OCI-LY1 (cell line): ENCODE data around the gene C19orf44.
"Not testable (repeated sequence)": the region's sequence is repeated elsewhere in the genome, so short reads cannot be mapped to it uniquely, and the experiment has no call there.

Source experiments
- H2AFZ ChIP-seq: fragments of 200-600 bp; sonication (generic), shearing (Covaris generic); 2 replicates; pipeline ENCODE4 v1.6.0; 2014; ENCODE audit warnings: antibody characterized with exemption, mild to moderate bottlenecking, low read length
- H3F3A ChIP-seq: fragments of 200-600 bp; sonication (generic), shearing (Covaris generic); 2 replicates; pipeline ENCODE4 v1.6.0; 2014; ENCODE audit warnings: mild to moderate bottlenecking, antibody characterized with exemption, low read length, moderate library complexity; ENCODE audit not compliant: insufficient read depth
- H3K27ac ChIP-seq: fragments of 200-600 bp; sonication (generic); 2 replicates; pipeline ENCODE4 v1.5.1; 2014; ENCODE audit warnings: low read length, mixed run types, mild to moderate bottlenecking, low read depth; ENCODE audit not compliant: poor library complexity, severe bottlenecking
- H3K27me3 ChIP-seq: fragments of 200-600 bp; sonication (generic); 2 replicates; pipeline ENCODE4 v1.6.0; 2014; ENCODE audit warnings: antibody characterized with exemption, mild to moderate bottlenecking, low read length, moderate library complexity; ENCODE audit not compliant: insufficient read depth
- H3K36me3 ChIP-seq: fragments of 200-600 bp; sonication (generic); 2 replicates; pipeline ENCODE4 v1.6.1; 2014; ENCODE audit warnings: mild to moderate bottlenecking, antibody characterized with exemption, low read length, moderate library complexity, mixed read lengths; ENCODE audit not compliant: insufficient read depth
- H3K4me1 ChIP-seq: fragments of 200-600 bp; sonication (generic); 2 replicates; pipeline ENCODE4 v1.5.1; 2014; ENCODE audit warnings: mild to moderate bottlenecking, low read length, moderate library complexity; ENCODE audit not compliant: insufficient read depth, severe bottlenecking
- H3K4me2 ChIP-seq: fragments of 200-600 bp; sonication (generic), shearing (Covaris generic); 2 replicates; pipeline ENCODE4 v1.6.1; 2014; ENCODE audit warnings: low read length
- H3K4me3 ChIP-seq: fragments of 200-600 bp; sonication (generic); 2 replicates; pipeline ENCODE4 v1.5.1; 2014; ENCODE audit warnings: low read length, low read depth, mild to moderate bottlenecking, mixed read lengths; ENCODE audit not compliant: poor library complexity, severe bottlenecking
- H3K79me2 ChIP-seq: fragments of 200-600 bp; shearing (Covaris generic); 2 replicates; pipeline ENCODE4 v1.6.1; 2016; ENCODE audit warnings: mixed run types, low read length, mixed read lengths; ENCODE audit not compliant: insufficient read depth
- H3K9ac ChIP-seq: fragments of 200-600 bp; sonication (generic), shearing (Covaris generic); 2 replicates; pipeline ENCODE4 v1.6.1; 2014; ENCODE audit warnings: mild to moderate bottlenecking, low read length, mixed read lengths
- H3K9me2 ChIP-seq: fragments of 200-600 bp; sonication (generic), shearing (Covaris generic); 2 replicates; pipeline ENCODE4 v1.6.1; 2014; ENCODE audit warnings: low read depth, mild to moderate bottlenecking, low read length, mixed read lengths
- H3K9me3 ChIP-seq: fragments of 200-600 bp; shearing (Covaris generic); 2 replicates; pipeline ENCODE4 v1.6.1; 2014; ENCODE audit warnings: low read length, mixed read lengths
- H4K20me1 ChIP-seq: fragments of 200-600 bp; sonication (generic), shearing (Covaris generic); 2 replicates; pipeline ENCODE4 v1.6.0; 2016; ENCODE audit warnings: mild to moderate bottlenecking, low read length; ENCODE audit not compliant: insufficient read depth
- CTCF ChIP-seq: fragments of 200-600 bp; sonication (generic), shearing (Covaris generic); IDR thresholded peaks from 2 replicates; pipeline ENCODE4 v1.5.1; 2017; ENCODE audit warnings: mild to moderate bottlenecking, antibody characterized with exemption, low read length, moderate library complexity, mixed read lengths
- EZH2 ChIP-seq: fragments of 200-600 bp; sonication (generic), shearing (Covaris generic); IDR thresholded peaks from 2 replicates; pipeline ENCODE4 v1.8.0; 2017; ENCODE audit warnings: borderline replicate concordance, mixed run types, mild to moderate bottlenecking, antibody characterized with exemption, low read length, moderate library complexity, mixed read lengths

C19orf44 gene

DNA sequence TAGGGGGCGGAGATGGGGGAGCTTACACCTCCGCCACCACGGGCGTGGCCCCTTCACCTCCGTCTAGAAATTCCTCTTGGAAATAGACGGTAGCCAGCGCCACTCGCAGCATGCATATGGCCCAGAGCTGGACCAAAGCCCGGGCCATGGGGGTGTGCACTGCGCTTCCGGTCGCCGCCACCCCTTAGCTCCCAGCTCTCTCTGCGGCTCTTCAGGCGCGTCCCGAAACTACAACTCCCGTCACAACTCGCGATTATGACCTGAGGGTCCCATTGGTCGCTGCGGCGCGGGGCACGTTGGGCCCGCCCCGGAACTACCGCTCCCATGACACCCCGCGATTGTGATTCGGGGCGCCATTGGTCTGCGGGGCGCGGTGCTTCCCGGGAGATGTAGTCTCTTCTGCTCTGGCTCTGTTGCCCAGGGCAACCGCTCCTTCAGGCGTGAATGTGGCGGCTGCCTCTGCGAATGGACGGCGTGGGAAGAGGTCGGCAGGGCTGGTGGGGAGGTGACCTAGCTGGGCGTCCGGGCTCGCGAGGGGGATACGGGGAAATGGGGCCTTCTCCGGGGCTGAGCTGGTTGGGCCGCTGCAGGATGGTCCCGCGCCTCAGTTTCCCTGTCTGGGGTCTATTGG, at the start of gene C19orf44, which contains the start of gene CALR3:
Gene C19orf44 (plus strand): TSS at position 413 of the 631 bp plus-strand sequence. CDS start 4,399 bp downstream, outside the sequence.
Gene CALR3 (minus strand): TSS at position 186 of the 631 bp plus-strand sequence. CDS start 38 bp downstream, at position 148.
- Histone ChIP-seq H3K9ac (peak within 1 kb of the TSS; percentile 82), H3K9me2 (no peaks in the 10 kb centered on the region), H3K27ac (peak within 1 kb of the TSS; percentile 48), H2AFZ (peak within 1 kb of the TSS; percentile 2; the same call in 1 of the 2 replicates), H4K20me1 (no peaks in the 10 kb centered on the region), H3K27me3 (no peaks in the 10 kb centered on the region), H3K9me3 (no peaks in the 10 kb centered on the region), H3K4me2 (peak within 1 kb of the TSS; percentile 77), H3K36me3 (peaks cover 6% of the 10 kb centered on the region; the same call in 1 of the 2 replicates), H3K79me2 (no peaks in the 10 kb centered on the region), H3F3A (peaks cover 4% of the 10 kb centered on the region; the same call in 1 of the 2 replicates), H3K4me3 (peak within 1 kb of the TSS; percentile 69), H3K4me1 (peaks cover 29% of the 10 kb centered on the region)
- TF ChIP-seq EZH2 (no peak), CTCF (no peak)

DNA sequence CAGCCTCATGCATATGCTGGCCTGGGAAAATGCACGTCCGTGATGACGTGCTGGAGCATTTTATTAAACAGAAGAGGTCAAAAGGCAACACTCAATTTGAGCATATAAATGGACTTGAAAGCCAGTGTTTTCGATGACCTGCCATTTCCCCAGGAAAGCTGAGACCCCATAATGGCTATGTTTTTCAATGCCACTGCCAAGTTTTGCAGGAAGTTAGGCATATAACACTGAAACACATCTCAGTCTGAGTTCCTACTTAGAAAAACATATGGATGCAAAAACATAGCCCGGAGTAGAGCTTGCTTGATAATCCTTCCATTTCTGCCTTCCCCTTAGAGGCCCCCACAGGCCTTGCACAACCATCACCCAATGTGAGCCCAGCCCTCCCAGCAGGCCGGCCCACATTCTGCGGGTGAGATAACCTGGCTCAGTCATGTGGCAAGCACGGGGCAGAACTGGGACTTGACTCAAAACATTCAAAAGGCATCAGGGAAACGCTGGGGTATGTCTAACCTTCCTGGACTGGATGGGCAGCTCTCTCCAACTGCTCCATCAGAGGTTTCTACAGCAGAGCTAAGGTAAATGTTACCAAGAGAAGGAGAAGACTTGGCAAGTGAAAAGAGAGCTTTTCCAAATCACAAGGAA, 49.3 kb upstream of the C19orf44 start:
- Histone ChIP-seq H3F3A (peaks cover 22% of the 10 kb centered on the region), H3K4me1 (peaks cover 93% of the 10 kb centered on the region), H3K36me3 (peaks cover 11% of the 10 kb centered on the region), H3K9ac (peak overlapping the region; percentile 78), H3K4me3 (peak overlapping the region; percentile 43), H3K9me3 (no peaks in the 10 kb centered on the region), H3K9me2 (no peaks in the 10 kb centered on the region), H3K4me2 (peak overlapping the region; percentile 72), H3K27ac (peak overlapping the region; percentile 99), H2AFZ (no peak overlapping the region), H3K79me2 (peaks cover 26% of the 10 kb centered on the region), H4K20me1 (no peaks in the 10 kb centered on the region), H3K27me3 (no peaks in the 10 kb centered on the region)
- no peak for TF ChIP-seq EZH2
- no peak for TF ChIP-seq CTCF

DNA sequence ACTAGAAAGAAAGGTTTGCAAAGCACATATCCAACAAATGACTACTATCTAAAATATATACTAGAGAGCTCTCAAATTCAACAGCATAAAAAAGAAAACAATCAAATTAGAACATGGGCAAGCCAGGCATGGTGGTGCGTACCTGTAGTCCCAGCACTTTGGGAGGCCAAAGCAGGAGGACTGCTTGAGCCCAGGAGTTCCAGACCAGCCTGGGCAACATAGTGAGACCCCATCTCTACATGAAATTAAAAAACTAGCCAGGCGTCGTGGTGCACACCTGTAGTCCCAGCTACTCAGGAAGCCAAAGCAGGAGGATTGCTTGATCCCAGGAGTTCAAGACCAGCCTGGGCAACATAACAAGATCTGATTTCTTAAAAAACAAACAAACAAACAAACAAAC, 47.3 kb upstream of the C19orf44 start:
- H4K20me1 ChIP-seq, H3K4me2 ChIP-seq, H3K4me3 ChIP-seq, H3K9me3 ChIP-seq, H3K27me3 ChIP-seq, H3K9ac ChIP-seq, H3K9me2 ChIP-seq, H2AFZ ChIP-seq: not testable (repeated sequence)
- Histone ChIP-seq H3K4me1 (peaks cover 82% of the 10 kb centered on the region), H3K36me3 (peaks cover 11% of the 10 kb centered on the region), H3F3A (peaks cover 17% of the 10 kb centered on the region), H3K79me2 (peaks cover 40% of the 10 kb centered on the region), H3K27ac (peak overlapping the region; percentile 99)
